Colonic mucosa (tissue), 4 donors: ENCODE results near the gene GPANK1. TPM values are rescaled to one million over a fixed set of nuclear protein-coding genes. Genes with fewer than 3 reads are reported as not detected.
A peak's percentile ranks its signal among the peaks of the same experiment; 100 is the strongest.

Experiments
- DNase-seq: peaks from one replicate; pipeline ENCODE4 v3.0.0-alpha.2; 2020
- H3K27ac ChIP-seq: fragments of 200-600 bp; one replicate; pipeline ENCODE4 v1.8.0; 2021
- H3K27me3 ChIP-seq: fragments of 200-600 bp; one replicate; pipeline ENCODE4 v1.8.0; 2021
- H3K36me3 ChIP-seq: fragments of 200-600 bp; one replicate; pipeline ENCODE4 v1.8.0; 2021
- H3K4me1 ChIP-seq: fragments of 200-600 bp; one replicate; pipeline ENCODE4 v1.8.0; 2021; ENCODE audit warnings: mild to moderate bottlenecking
- H3K4me3 ChIP-seq: fragments of 200-600 bp; one replicate; pipeline ENCODE4 v1.8.0; 2021
- H3K9ac ChIP-seq, 2 donors: one replicate each; pipeline ENCODE4 v1.7.0; 2013; ENCODE audit warnings: control low read depth in 2 of 2, low read depth in 2 of 2, low read length in 2 of 2
- H3K9me3 ChIP-seq: fragments of 200-600 bp; one replicate; pipeline ENCODE4 v1.8.0; 2021
- CTCF ChIP-seq: fragments of 200-600 bp; IDR thresholded peaks from one replicate; pipeline ENCODE4 v1.8.0; 2022; ENCODE audit warnings: antibody characterized with exemption, mild to moderate bottlenecking
- intact Hi-C: fragments of 100-400 bp; cut with DNase I; formaldehyde crosslinking; loops from one replicate; pipeline ENCODE4 v1.14.1; 2022
- total RNA-seq, 2 donors: library from RNA; stranded (reverse); fragmentation: NEBNext Ultra II Directional in 1 of 2; extraction: Animal tissue kit (Norgen Biotek cat#: 25700) in 1 of 2; gene quantifications; one replicate each; pipeline ENCODE4 v1.2.1, GENCODE V29; 2021
- donor health status: healthy.
- donor health status: DM: no; HTN: no; CAD: no.
- donor health status: DM: no; HTN: no; CAD: no.

Gene GPANK1
- total RNA-seq, 2 donors from 2014 or later = 11.0 to 14.9 TPM

DNA sequence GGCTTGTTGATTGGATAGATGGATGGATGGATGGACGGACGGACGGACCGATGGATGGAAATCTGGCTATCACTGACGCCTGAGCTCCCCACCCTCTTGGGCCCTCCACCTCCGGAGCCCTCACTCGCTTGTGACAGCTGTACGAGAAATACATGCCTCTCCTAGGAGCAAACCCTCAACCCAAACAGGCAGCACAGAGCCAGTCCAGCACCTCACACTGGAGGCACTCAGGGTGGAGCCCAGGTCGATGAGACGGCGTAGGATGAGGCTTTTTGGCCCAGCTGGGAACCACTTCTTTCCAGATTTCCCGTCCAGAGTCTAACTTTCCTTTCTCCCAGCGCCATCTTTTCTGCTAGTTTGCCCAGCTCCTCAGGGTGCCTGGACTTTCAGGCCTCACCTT, 18.8 kb upstream of the GPANK1 start:
- peak overlapping the region in 1 of 2 donors; percentile 72 for H3K9ac ChIP-seq
- no peak for TF ChIP-seq CTCF
- H3K9me3 ChIP-seq = no peaks in the 10 kb centered on the region

GRCh38 chr6:31681135-31681671, 16.4 kb upstream of the GPANK1 start:
- peak overlapping the region; percentile 30 for H3K27ac ChIP-seq
- no peaks in the 10 kb centered on the region for H3K36me3 ChIP-seq
- H3K9ac ChIP-seq = peak overlapping the region; percentile 74 to 90
- peak overlapping the region; percentile 41 for H3K4me3 ChIP-seq
- peak; percentile 60 for DNase-seq
- no peaks in the 10 kb centered on the region for H3K9me3 ChIP-seq
- peaks cover 9% of the 10 kb centered on the region for H3K4me1 ChIP-seq
- no peak for TF ChIP-seq CTCF
- intact Hi-C loops = loop anchor here (5.0 kb wide), 1 partner anchor 86 kb away; no protein-coding TSS in a partner anchor
- H3K27me3 ChIP-seq = no peaks in the 10 kb centered on the region

More for the DNA sequence above, 18.8 kb upstream of the GPANK1 start:
- H3K4me3 ChIP-seq = peak overlapping the region; percentile 30
- peaks cover 9% of the 10 kb centered on the region for H3K4me1 ChIP-seq
- H3K27me3 ChIP-seq = no peaks in the 10 kb centered on the region
- no peak overlapping the region for H3K27ac ChIP-seq
- DNase-seq = no peak
- H3K36me3 ChIP-seq = peaks cover 5% of the 10 kb centered on the region
- intact Hi-C loops = loop anchor here (5.0 kb wide), 1 partner anchor 84 kb away; no protein-coding TSS in a partner anchor

- Histone ChIP-seq H3K4me1 (peaks cover 9% of the 10 kb centered on the region), H3K9ac (peak within 1 kb of the TSS; percentile 74 to 90), H3K27me3 (no peaks in the 10 kb centered on the region), H3K36me3 (no peaks in the 10 kb centered on the region), H3K4me3 (peak within 1 kb of the TSS; percentile 41), H3K9me3 (no peaks in the 10 kb centered on the region), H3K27ac (peak within 1 kb of the TSS; percentile 30)
- DNase-seq = peak; percentile 86
- peak; percentile 66 for TF ChIP-seq CTCF
- intact Hi-C loops = loop anchor here (5.0 kb wide), 1 partner anchor 87 kb away; no protein-coding TSS in a partner anchor
Observed at GRCh38 chr6:31680226-31681134, 15.7 kb upstream of the GPANK1 start, which contains the start of gene LY6G5C. Gene LY6G5C, minus strand, starts transcription at chr6:31681067. Its CDS starts 694 bp downstream, at chr6:31680373.

- H3K4me3 ChIP-seq = no peak overlapping the region
- intact Hi-C loops = loop anchor here (10.0 kb wide), 2 partner anchors 207 to 277 kb away; partner anchors contain the start of genes NELFE and SKIC2
- no peaks in the 10 kb centered on the region for H3K36me3 ChIP-seq
- no peak overlapping the region for H3K9ac ChIP-seq
- no peaks in the 10 kb centered on the region for H3K9me3 ChIP-seq
- H3K27ac ChIP-seq = no peak overlapping the region
- TF ChIP-seq CTCF = no peak
- DNase-seq = no peak
- no peaks in the 10 kb centered on the region for H3K27me3 ChIP-seq
- H3K4me1 ChIP-seq = peaks cover 9% of the 10 kb centered on the region
Observed at GRCh38 chr6:31677955-31678354, 13.2 kb upstream of the GPANK1 start.

GRCh38 chr6:31676904-31677303, 12.1 kb upstream of the GPANK1 start:
- Histone ChIP-seq H3K4me1 (peaks cover 9% of the 10 kb centered on the region), H3K27me3 (no peaks in the 10 kb centered on the region), H3K9me3 (no peaks in the 10 kb centered on the region), H3K4me3 (no peak overlapping the region), H3K36me3 (no peaks in the 10 kb centered on the region), H3K9ac (no peak overlapping the region), H3K27ac (no peak overlapping the region)
- no peak for DNase-seq
- no peak for TF ChIP-seq CTCF
- intact Hi-C loops = loop anchor here (10.0 kb wide), 2 partner anchors 208 to 278 kb away; partner anchors contain the start of genes NELFE and SKIC2
